Tibial artery (tissue), 4 donors: ENCODE measurements around the gene BABAM2.

ENCODE experiments used
- DNase-seq, 2 donors: peaks; one replicate each; pipeline ENCODE4 v3.0.0-alpha.2; 2019
- H3K27ac ChIP-seq, 2 donors: fragments of 200-600 bp; sonication (generic) in 1 of 2; 1 replicate in 1 of 2; 2 replicates in 1 of 2; pipeline ENCODE4 v1.5.1; 2018 to 2019; ENCODE audit warnings: mild to moderate bottlenecking in 1 of 2
- H3K27me3 ChIP-seq, 2 donors: fragments of 200-600 bp; sonication (generic) in 1 of 2; one replicate each; pipeline versions ENCODE4 v1.5.1 to v1.6.0; 2016 to 2019
- H3K36me3 ChIP-seq, 3 donors: fragments of 200-600 bp; sonication (generic) in 2 of 3; one replicate each; pipeline ENCODE4 v1.5.1; 2016 to 2019; ENCODE audit warnings: mild to moderate bottlenecking in 2 of 3
- H3K4me1 ChIP-seq, 4 donors: fragments of 200-600 bp; sonication (generic) in 2 of 4; 1 replicate in 3 of 4; 2 replicates in 1 of 4; pipeline ENCODE4 v1.5.1; 2016 to 2019
- H3K4me3 ChIP-seq, 2 donors: fragments of 200-600 bp; sonication (generic) in 1 of 2; 1 replicate in 1 of 2; 2 replicates in 1 of 2; pipeline ENCODE4 v1.5.1; 2018 to 2019; ENCODE audit warnings: mild to moderate bottlenecking in 2 of 2
- H3K9me3 ChIP-seq, 3 donors: fragments of 200-600 bp; sonication (generic) in 1 of 3; one replicate each; pipeline ENCODE4 v1.5.1; 2016 to 2019
- intact Hi-C: fragments of 100-400 bp; cut with DNase I; formaldehyde crosslinking; loops from one replicate; pipeline ENCODE4 v1.15.0; 2023; ENCODE audit warnings: low total_unique reads
- TF ChIP-seq, protein P1 (sequence below), 2 experiments: fragments of 200-600 bp in 1 of 2; fragments of 450-650 bp in 1 of 2; IDR thresholded peaks; one replicate each; pipeline ENCODE4 v1.5.1; 2017 to 2019; ENCODE audit warnings: antibody characterized with exemption in 2 of 2, mild to moderate bottlenecking in 1 of 2, moderate library complexity in 1 of 2

Gene BABAM2

DNA sequence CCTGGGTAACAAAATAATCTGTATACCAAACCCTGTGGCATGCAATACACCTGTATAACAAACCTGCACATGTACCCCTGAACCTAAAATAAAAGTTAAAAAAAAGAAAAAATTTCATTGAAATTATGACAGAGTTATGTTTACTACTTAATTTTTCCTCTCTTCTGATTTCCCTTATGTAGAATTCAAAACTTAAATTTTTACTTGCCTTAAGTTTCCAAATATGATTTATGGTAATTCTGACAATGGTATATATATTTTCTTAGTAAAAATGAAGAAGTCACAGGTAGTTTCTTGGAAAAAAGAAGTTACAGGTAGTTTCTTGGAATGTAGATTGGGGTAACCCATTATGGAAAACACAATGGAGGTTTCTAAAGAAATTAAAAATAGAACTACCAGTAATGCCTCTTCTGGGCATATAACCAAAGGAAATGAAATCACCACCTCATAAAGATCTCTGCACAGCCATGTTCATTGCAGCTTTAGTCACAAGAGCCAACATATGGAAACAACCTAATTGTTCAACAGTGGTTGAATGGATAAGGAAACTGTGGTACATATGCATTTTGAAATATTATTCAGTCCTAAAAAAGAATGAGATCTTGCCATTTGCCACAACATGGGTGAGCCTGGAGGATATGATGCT lies 164.9 kb downstream of the BABAM2 start:
- intact Hi-C loops: no loop called here
- H3K36me3 ChIP-seq: no peaks in the 10 kb centered on the region
- H3K4me1 ChIP-seq: no peaks in the 10 kb centered on the region
- TF ChIP-seq, protein P1, sequence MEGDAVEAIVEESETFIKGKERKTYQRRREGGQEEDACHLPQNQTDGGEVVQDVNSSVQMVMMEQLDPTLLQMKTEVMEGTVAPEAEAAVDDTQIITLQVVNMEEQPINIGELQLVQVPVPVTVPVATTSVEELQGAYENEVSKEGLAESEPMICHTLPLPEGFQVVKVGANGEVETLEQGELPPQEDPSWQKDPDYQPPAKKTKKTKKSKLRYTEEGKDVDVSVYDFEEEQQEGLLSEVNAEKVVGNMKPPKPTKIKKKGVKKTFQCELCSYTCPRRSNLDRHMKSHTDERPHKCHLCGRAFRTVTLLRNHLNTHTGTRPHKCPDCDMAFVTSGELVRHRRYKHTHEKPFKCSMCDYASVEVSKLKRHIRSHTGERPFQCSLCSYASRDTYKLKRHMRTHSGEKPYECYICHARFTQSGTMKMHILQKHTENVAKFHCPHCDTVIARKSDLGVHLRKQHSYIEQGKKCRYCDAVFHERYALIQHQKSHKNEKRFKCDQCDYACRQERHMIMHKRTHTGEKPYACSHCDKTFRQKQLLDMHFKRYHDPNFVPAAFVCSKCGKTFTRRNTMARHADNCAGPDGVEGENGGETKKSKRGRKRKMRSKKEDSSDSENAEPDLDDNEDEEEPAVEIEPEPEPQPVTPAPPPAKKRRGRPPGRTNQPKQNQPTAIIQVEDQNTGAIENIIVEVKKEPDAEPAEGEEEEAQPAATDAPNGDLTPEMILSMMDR (IDR thresholded peaks at IDR 0.05): no peak
- no peaks in the 10 kb centered on the region for H3K9me3 ChIP-seq
- no peak for DNase-seq
- no peak overlapping the region for H3K27ac ChIP-seq
- no peak overlapping the region for H3K4me3 ChIP-seq
- H3K27me3 ChIP-seq: no peaks in the 10 kb centered on the region

DNA sequence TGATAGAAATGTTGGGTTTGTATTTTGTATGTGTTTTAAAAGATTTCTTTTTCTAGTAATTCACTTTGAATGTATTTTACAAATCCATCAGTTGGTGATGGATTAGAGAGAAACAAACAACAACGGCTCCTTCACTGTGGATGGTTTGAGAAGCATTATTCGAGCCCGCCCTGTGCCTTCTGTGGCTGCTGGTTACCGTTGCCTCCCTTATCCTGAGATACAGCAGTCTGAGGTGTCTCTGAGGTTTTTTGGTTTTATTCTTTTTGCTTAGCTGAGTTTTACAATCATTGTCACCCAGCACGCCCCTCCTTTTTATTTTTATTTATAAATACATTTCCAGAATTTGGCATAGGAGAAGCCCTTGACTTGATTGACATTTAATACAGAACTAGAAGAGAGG lies 168.3 kb downstream of the BABAM2 start:
- Histone ChIP-seq H3K27me3 (no peaks in the 10 kb centered on the region), H3K27ac (no peak overlapping the region), H3K4me1 (no peaks in the 10 kb centered on the region), H3K9me3 (no peaks in the 10 kb centered on the region), H3K36me3 (no peaks in the 10 kb centered on the region), H3K4me3 (no peak overlapping the region)
- TF ChIP-seq, protein P1 (IDR thresholded peaks at IDR 0.05): no peak
- DNase-seq: no peak
- intact Hi-C loops: no loop called here

DNA sequence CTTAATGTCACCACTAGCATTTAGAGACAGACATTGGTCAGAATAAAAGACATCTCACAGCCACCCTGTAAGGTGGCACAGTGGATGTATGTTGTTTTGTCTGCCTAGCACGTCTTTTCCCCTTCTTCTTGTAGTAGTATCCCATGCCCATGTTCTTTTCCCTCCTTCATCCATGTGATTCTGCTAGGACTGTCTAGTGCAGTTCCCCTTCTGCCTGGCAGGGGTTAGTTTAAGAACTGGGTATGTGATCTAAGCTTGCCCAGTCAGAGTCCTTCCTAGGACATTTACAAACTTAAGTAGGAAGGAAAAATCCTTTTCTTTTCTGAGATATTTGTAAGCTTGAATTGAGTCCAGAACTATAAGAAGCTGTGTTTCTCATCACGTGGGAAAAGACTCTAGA lies 172.3 kb downstream of the BABAM2 start:
- no peaks in the 10 kb centered on the region for H3K9me3 ChIP-seq
- no peak overlapping the region for H3K27ac ChIP-seq
- no peaks in the 10 kb centered on the region for H3K4me1 ChIP-seq
- no peak overlapping the region for H3K4me3 ChIP-seq
- no peaks in the 10 kb centered on the region for H3K27me3 ChIP-seq
- TF ChIP-seq, protein P1 (IDR thresholded peaks at IDR 0.05): no peak
- no peak for DNase-seq
- intact Hi-C loops: no loop called here
- H3K36me3 ChIP-seq: no peaks in the 10 kb centered on the region

DNA sequence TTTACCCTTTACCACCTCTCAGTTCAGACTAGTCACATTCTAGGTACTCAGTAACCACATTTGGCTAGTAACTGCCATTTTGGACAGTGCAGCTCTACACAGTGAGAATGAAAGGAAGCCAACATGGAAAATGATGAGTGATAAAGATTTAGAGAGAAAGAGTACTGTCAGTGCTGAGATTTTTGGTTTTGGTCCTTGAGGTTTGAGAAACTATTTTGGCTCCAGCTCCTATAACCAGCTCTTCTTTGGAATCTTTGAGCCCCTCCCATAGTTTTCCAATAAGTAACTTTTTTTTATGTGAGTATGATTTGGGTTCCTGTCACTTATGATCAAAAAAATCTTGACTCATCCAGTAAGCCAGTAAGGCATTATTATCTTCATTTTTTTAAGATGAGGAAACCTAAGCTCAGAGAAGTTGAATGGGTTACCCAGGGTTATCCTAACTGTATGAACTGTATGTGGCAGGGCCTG lies 173.0 kb downstream of the BABAM2 start:
- no peak for DNase-seq
- intact Hi-C loops: no loop called here
- TF ChIP-seq, protein P1 (IDR thresholded peaks at IDR 0.05): no peak
- Histone ChIP-seq H3K4me3 (no peak overlapping the region), H3K4me1 (no peaks in the 10 kb centered on the region), H3K9me3 (no peaks in the 10 kb centered on the region), H3K27ac (no peak overlapping the region), H3K27me3 (no peaks in the 10 kb centered on the region), H3K36me3 (no peaks in the 10 kb centered on the region)

DNA sequence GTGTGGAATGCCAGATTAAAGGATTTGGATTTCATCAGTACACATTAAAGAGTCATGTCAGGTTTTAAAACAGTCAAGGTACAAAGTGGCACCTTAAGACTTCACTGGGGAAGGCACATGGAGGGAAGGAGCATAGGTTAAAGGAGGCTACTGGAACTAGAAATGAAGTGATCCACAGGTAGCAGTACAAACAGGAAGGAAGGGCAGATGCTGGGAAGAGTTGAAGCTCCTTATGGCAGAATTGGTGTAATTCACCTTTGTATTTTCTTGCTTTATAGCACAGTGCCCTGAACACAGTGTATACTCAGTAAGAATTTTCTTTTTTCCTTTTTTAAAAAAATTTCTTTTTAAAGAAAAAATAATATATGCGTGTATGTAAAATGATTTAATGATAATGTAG lies 177.1 kb downstream of the BABAM2 start:
- DNase-seq: no peak
- no peaks in the 10 kb centered on the region for H3K9me3 ChIP-seq
- no peak overlapping the region for H3K4me3 ChIP-seq
- H3K27ac ChIP-seq: no peak overlapping the region
- TF ChIP-seq, protein P1 (IDR thresholded peaks at IDR 0.05): no peak
- no peaks in the 10 kb centered on the region for H3K27me3 ChIP-seq
- intact Hi-C loops: no loop called here
- no peaks in the 10 kb centered on the region for H3K4me1 ChIP-seq
- no peaks in the 10 kb centered on the region for H3K36me3 ChIP-seq

DNA sequence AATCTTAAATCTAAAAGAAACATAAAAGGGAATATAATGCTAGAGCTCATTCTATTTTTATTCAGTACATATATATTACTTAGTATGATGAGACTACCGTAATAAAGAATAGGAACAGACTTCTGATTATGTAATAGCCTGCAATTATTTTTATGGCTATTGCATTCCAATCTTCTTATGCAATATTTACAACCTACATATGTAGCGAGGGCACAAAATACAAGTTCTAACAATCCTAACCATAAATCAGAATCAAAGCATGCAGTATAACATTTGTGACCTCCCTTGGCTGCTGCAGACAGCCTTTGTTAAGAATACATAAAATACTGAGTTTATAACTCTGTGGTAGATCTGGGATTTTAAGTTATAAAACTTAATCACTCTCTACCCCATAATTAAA lies 177.6 kb downstream of the BABAM2 start:
- intact Hi-C loops: no loop called here
- no peak for DNase-seq
- TF ChIP-seq, protein P1 (IDR thresholded peaks at IDR 0.05): no peak
- Histone ChIP-seq H3K4me1 (no peaks in the 10 kb centered on the region), H3K9me3 (no peaks in the 10 kb centered on the region), H3K27ac (no peak overlapping the region), H3K36me3 (no peaks in the 10 kb centered on the region), H3K4me3 (no peak overlapping the region), H3K27me3 (no peaks in the 10 kb centered on the region)
